BJ (cell line): Measurements from ENCODE around the gene ADARB2. TPM values are rescaled to one million over a fixed set of nuclear protein-coding genes. Genes with fewer than 3 reads are reported as not detected.

Experiments
- CTCF ChIA-PET: fragments of 350-600 bp; formaldehyde crosslinking; extraction: SDS; loops from one replicate; lab custom pipeline; 2021; ENCODE audit warnings: antibody characterized with exemption, inconsistent platforms; lab: Yijun Ruan, JAX
- POLR2A ChIA-PET: fragments of 300-600 bp; sonication (Branson Sonifier 250); formaldehyde crosslinking; extraction: SDS; loops from one replicate; lab custom pipeline; 2021; ENCODE audit warnings: antibody characterized with exemption; lab: Charles Lee
- DNase-seq: peaks from one replicate; pipeline ENCODE4 v3.0.0-alpha.2; 2011; ENCODE audit warnings: low read depth
- H3K27me3 ChIP-seq: 2 replicates; pipeline ENCODE4 v1.6.0; 2011; ENCODE audit warnings: low read length; ENCODE audit not compliant: control insufficient read depth, insufficient read depth
- H3K36me3 ChIP-seq: 2 replicates; pipeline ENCODE4 v1.5.1; 2011; ENCODE audit warnings: low read length; ENCODE audit not compliant: control insufficient read depth, insufficient read depth
- H3K4me3 ChIP-seq: 2 replicates; pipeline ENCODE4 v1.5.1; 2011; ENCODE audit warnings: low read depth, mild to moderate bottlenecking, control low read depth, low read length
- polyA plus RNA-seq: library from polyadenylated mRNA; depleted of rRNA; stranded (reverse); fragments of >200 nt; gene quantifications from 2 replicates; pipeline ENCODE4 v1.2.3, GENCODE V29; 2011
- TF ChIP-seq, protein P1 (sequence below): IDR thresholded peaks from 2 replicates; pipeline ENCODE4 v1.5.1; 2011; ENCODE audit warnings: low read depth, mild to moderate bottlenecking, control low read depth, inconsistent platforms, low read length, moderate library complexity; ENCODE audit not compliant: insufficient read depth

Gene ADARB2
- polyA plus RNA-seq, 1 experiment = not detected

DNA sequence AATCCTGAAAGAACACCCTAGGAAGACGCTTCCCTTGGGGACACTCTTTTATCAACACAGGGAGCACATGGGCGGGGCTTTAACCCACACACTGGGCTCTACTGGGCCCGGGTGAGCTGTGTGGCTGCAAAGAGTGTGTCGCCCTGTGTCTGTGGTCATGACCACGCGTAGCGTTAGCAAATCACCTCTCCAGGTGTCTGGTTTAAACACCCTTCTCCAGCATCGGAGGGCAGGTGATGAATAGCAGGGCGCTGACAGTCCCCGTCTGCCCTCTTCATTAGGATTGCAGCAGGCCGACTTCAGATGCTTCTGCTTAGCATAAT is 127.7 kb downstream of the ADARB2 start:
- no peak overlapping the region for H3K4me3 ChIP-seq
- POLR2A ChIA-PET = no interaction called here
- CTCF ChIA-PET = no interaction called here
- no peaks in the 10 kb centered on the region for H3K36me3 ChIP-seq
- DNase-seq = no peak
- TF ChIP-seq, protein P1, sequence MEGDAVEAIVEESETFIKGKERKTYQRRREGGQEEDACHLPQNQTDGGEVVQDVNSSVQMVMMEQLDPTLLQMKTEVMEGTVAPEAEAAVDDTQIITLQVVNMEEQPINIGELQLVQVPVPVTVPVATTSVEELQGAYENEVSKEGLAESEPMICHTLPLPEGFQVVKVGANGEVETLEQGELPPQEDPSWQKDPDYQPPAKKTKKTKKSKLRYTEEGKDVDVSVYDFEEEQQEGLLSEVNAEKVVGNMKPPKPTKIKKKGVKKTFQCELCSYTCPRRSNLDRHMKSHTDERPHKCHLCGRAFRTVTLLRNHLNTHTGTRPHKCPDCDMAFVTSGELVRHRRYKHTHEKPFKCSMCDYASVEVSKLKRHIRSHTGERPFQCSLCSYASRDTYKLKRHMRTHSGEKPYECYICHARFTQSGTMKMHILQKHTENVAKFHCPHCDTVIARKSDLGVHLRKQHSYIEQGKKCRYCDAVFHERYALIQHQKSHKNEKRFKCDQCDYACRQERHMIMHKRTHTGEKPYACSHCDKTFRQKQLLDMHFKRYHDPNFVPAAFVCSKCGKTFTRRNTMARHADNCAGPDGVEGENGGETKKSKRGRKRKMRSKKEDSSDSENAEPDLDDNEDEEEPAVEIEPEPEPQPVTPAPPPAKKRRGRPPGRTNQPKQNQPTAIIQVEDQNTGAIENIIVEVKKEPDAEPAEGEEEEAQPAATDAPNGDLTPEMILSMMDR = no peak
- H3K27me3 ChIP-seq = no peaks in the 10 kb centered on the region

DNA sequence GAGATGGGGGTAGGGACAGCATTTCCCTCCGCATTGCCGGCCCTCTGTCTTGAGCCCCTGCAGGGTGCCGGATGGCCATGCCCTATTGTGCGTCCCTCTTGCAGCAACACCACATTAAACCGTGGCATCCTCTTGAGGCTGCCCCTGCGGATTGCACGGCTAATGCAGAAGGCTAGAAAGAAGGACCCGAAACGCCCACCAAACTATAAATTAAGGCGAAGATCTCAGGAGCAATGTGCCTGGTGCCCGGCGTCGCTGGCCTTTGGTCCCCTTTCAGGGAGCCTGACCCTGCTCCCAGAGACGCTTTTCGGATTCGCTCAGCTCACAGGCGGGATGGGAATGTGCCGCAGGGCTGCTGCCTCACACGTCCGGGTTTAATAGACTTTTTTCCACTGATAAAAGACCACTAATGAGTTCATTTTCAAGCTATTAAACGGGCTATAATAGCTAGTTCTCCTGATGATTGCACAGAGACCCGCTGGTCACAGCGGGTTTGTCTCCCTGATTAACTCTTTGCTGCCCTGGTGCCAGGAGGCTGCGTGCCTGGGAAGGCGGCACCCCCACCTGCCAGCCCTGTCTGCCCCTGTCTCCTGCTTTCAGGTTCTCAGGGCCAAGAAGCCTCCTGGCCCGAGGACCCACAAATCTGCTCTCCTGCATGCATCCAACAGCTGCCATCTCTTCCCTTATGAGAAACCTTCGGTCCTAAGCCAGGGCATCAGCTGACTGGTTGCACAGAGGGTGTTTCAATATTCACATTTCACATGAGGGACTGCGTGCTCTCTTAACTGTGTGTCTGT is 128.3 kb downstream of the ADARB2 start:
- no peak overlapping the region for H3K4me3 ChIP-seq
- CTCF ChIA-PET = no interaction called here
- DNase-seq = no peak
- no peaks in the 10 kb centered on the region for H3K36me3 ChIP-seq
- TF ChIP-seq, protein P1 = no peak
- POLR2A ChIA-PET = no interaction called here
- H3K27me3 ChIP-seq = no peaks in the 10 kb centered on the region

DNA sequence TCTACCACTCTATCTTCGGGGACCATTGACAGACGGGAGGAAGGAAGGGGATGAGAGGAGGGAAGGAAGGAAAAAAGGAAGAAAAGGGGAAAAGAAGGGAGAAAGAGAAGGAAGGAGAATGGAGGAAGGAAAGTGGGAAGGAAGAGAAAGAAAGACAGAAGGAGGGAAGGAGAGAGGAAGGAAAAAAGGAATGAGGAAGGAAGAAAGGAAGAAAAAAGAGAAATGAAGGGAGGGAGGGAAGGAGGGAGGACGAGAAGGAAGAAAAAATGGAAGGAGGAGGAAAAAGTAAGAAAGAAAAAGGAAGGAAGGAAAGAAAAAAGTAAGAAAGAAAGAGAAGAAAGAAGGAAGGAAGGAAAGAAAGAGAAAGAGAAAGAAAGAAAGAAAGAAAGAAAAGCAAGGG is 128.9 kb downstream of the ADARB2 start:
- Histone ChIP-seq H3K36me3 (no peaks in the 10 kb centered on the region), H3K27me3 (no peaks in the 10 kb centered on the region), H3K4me3 (no peak overlapping the region)
- ChIA-PET POLR2A (no interaction called here), CTCF (no interaction called here)
- TF ChIP-seq, protein P1 = no peak
- DNase-seq = no peak

DNA sequence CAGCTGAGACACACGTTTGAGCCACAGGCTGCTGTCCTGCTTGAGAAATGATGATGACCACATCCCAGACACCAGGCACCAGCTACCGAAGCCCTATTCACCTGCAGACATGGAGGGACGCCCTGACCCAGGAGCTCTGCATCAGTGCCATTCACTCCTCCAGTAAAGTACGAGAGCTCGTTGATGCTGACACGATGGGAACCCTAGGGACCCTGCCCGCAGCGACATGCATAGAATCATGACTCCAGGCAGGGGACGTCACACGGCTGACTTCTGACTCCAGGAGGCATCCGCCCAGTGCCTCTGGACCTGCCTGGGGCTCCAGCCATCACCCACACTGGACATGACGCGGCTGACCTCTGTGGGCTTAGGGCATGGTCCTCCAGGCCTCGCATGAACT is 129.9 kb downstream of the ADARB2 start:
- CTCF ChIA-PET = no interaction called here
- TF ChIP-seq, protein P1 = no peak
- no peak for DNase-seq
- no peaks in the 10 kb centered on the region for H3K27me3 ChIP-seq
- no peaks in the 10 kb centered on the region for H3K36me3 ChIP-seq
- no peak overlapping the region for H3K4me3 ChIP-seq
- POLR2A ChIA-PET = no interaction called here

DNA sequence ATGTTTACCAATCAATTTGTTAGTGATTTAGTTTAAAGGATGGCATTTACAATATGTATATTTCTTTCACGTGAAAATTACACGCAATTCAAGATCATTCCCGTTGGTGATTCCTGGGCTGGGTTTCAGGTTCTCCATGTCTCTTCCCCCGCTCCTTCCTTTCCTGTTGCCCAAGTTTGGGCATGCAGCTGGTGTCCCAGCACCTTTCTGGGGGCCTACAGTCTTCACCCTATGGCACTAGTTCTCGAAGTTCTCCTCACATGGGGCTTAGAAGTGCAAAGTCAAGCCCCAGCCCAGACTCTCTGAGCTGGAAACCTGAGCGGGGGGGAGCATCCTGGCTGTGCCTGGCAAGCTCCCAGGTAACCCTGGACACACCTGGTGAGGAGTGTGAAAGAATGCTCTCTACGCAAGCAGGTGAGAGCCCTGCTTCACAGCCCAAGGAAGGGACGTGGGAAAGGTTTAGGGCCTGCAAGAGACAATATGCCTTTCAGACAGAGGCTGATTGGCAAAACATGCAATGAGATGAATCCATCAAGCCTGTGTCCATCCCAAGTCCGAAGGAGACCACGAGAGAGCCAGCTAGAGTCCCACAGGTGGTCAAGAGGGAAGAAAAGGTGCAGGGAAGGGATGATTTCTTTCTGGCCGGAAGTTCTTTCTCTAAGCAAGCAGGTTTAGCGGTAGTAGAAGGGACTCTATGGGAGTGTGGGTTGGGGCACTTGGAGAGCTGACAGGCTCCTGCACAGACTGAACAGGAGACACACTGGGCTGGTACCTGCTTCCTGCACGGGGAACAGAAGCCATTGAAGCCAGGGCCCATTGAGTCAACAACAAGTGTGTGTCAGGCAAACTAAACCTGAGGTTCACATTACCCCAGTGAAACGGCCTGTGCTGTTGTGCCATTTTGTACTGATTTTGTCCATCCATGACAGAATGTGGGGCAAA is 131.1 kb downstream of the ADARB2 start:
- CTCF ChIA-PET = no interaction called here
- Histone ChIP-seq H3K36me3 (no peaks in the 10 kb centered on the region), H3K4me3 (no peak overlapping the region), H3K27me3 (no peaks in the 10 kb centered on the region)
- no peak for DNase-seq
- TF ChIP-seq, protein P1 = no peak
- POLR2A ChIA-PET = no interaction called here
